Mesendoderm (in vitro differentiated cells): Measurements from ENCODE around the gene CORO1A. TPM values are rescaled to one million over a fixed set of nuclear protein-coding genes. Genes with fewer than 3 reads are reported as not detected.
"Not testable (repeated sequence)": the region's sequence is repeated elsewhere in the genome, so short reads cannot be mapped to it uniquely, and the experiment has no call there.

Experiments used
- DNase-seq: peaks from one replicate; pipeline ENCODE4 v3.0.0; 2013
- H2AK5ac ChIP-seq: 2 replicates; pipeline ENCODE4 v1.6.1; 2013; ENCODE audit warnings: low read length, inconsistent platforms
- H2BK120ac ChIP-seq: 2 replicates; pipeline ENCODE4 v1.6.1; 2013; ENCODE audit warnings: low read depth, mild to moderate bottlenecking, low read length, moderate library complexity, mixed read lengths
- H2BK15ac ChIP-seq: replicated peaks from 2 replicates; pipeline ENCODE4 v1.6.1; 2013; ENCODE audit warnings: low read depth, mild to moderate bottlenecking, moderate library complexity
- H2BK5ac ChIP-seq: 2 replicates; pipeline ENCODE4 v1.6.1; 2013; ENCODE audit warnings: low read length, inconsistent platforms
- H3K18ac ChIP-seq: 2 replicates; pipeline ENCODE4 v1.6.1; 2013; ENCODE audit warnings: mild to moderate bottlenecking, low read length, mixed read lengths
- H3K23ac ChIP-seq: one replicate; pipeline ENCODE4 v1.6.1; 2013; ENCODE audit warnings: low read length
- H3K27ac ChIP-seq: 2 replicates; pipeline ENCODE4 v1.5.1; 2013; ENCODE audit warnings: low read depth, mild to moderate bottlenecking, inconsistent platforms, low read length, moderate library complexity
- H3K27me3 ChIP-seq: 2 replicates; pipeline ENCODE4 v1.6.1; 2013; ENCODE audit warnings: low read length, control low read depth, mild to moderate bottlenecking, inconsistent platforms; ENCODE audit not compliant: insufficient read depth, poor library complexity
- H3K36me3 ChIP-seq: 2 replicates; pipeline ENCODE4 v1.6.1; 2013; ENCODE audit warnings: low read length, inconsistent platforms; ENCODE audit not compliant: control insufficient read depth, insufficient read depth
- H3K4ac ChIP-seq: one replicate; pipeline ENCODE4 v1.6.1; 2013; ENCODE audit warnings: low read depth, mild to moderate bottlenecking, low read length, moderate library complexity
- H3K4me1 ChIP-seq: 2 replicates; pipeline ENCODE4 v1.6.1; 2013; ENCODE audit warnings: low read depth, low read length, inconsistent platforms; ENCODE audit not compliant: control insufficient read depth
- H3K4me2 ChIP-seq: 2 replicates; pipeline ENCODE4 v1.6.1; 2013; ENCODE audit warnings: low read length
- H3K4me3 ChIP-seq: 2 replicates; pipeline ENCODE4 v1.5.1; 2013; ENCODE audit warnings: mild to moderate bottlenecking, low read length
- H3K56ac ChIP-seq: one replicate; pipeline ENCODE4 v1.6.1; 2013; ENCODE audit warnings: low read length
- H3K79me1 ChIP-seq: 2 replicates; pipeline ENCODE4 v1.6.1; 2013; ENCODE audit warnings: low read length, inconsistent platforms
- H3K79me2 ChIP-seq: 2 replicates; pipeline ENCODE4 v1.6.1; 2013; ENCODE audit warnings: mild to moderate bottlenecking, low read length; ENCODE audit not compliant: control insufficient read depth, insufficient read depth
- H3K9ac ChIP-seq: 2 replicates; pipeline ENCODE4 v1.6.1; 2013; ENCODE audit warnings: low read length, inconsistent platforms
- H4K5ac ChIP-seq: one replicate; pipeline ENCODE4 v1.6.1; 2013; ENCODE audit warnings: low read length
- H4K8ac ChIP-seq: one replicate; pipeline ENCODE4 v1.6.1; 2013; ENCODE audit warnings: low read depth, mild to moderate bottlenecking, control low read depth, low read length, moderate library complexity
- WGBS: extraction: QIAGEN DNeasy Blood & Tissue Kit; methylation state at CpG from one replicate; pipeline ENCODE4 v1.1.7; 2013; ENCODE audit warnings: low lambda C conversion rate, missing lambda C conversion rate; ENCODE audit not compliant: insufficient coverage; ENCODE audit errors: extremely low coverage; 5-methylcytosine and 5-hydroxymethylcytosine counted together
- small RNA-seq: library from polyadenylated mRNA; stranded (forward); fragments of <200 nt; extraction: miRNeasy Mini kit (QIAGEN cat#:217004); gene quantifications from one replicate; pipeline ENCODE3, GENCODE V24; 2013; ENCODE audit not compliant: insufficient read depth

Gene CORO1A

GRCh38 chr16:30211414-30211813 lies 28.0 kb downstream of the CORO1A start:
- H2AK5ac ChIP-seq, H3K4me1 ChIP-seq, H3K4me2 ChIP-seq, H2BK5ac ChIP-seq, H3K56ac ChIP-seq, H3K4me3 ChIP-seq, H3K79me1 ChIP-seq, H4K8ac ChIP-seq, H2BK15ac ChIP-seq, H3K79me2 ChIP-seq, H2BK120ac ChIP-seq, H3K9ac ChIP-seq, H3K27ac ChIP-seq, H3K18ac ChIP-seq, H3K23ac ChIP-seq, H4K5ac ChIP-seq, H3K4ac ChIP-seq, H3K36me3 ChIP-seq, DNase-seq, H3K27me3 ChIP-seq: not testable (repeated sequence)
- WGBS: no CpG with 5 or more reads among the region's 4 CpGs

- H3K9ac ChIP-seq, H2BK15ac ChIP-seq: not testable (repeated sequence)
Observed at GRCh38 chr16:30217082-30217481, 33.7 kb downstream of the CORO1A start.

More at GRCh38 chr16:30217082-30217481, 33.7 kb downstream of the CORO1A start:
- not testable (repeated sequence) for H4K8ac ChIP-seq, H3K4me1 ChIP-seq, H3K79me1 ChIP-seq, H2BK5ac ChIP-seq, H3K4me2 ChIP-seq, H3K36me3 ChIP-seq, H3K27ac ChIP-seq, H3K23ac ChIP-seq, H3K4ac ChIP-seq, H2BK120ac ChIP-seq, H3K4me3 ChIP-seq, H3K27me3 ChIP-seq, H3K79me2 ChIP-seq, H2AK5ac ChIP-seq, H3K18ac ChIP-seq, H3K56ac ChIP-seq, H4K5ac ChIP-seq, DNase-seq
- WGBS: no CpG with 5 or more reads among the region's 5 CpGs

Small RNA genes within 50 kb of the gene (small RNA-seq; reads per million reads assigned to genes)
- gene AC106782.4: not detected
